Stimulated activated naive CD8-positive, alpha-beta T cell treated with anti-CD3 and anti-CD28 coated beads, Interleukin-15, amount 100 ng/mL, for 72 hours (primary cell): ENCODE results near the gene INSRR.

Experiments
- ATAC-seq: fragments of 150-1000 bp; cut with Tn5 transposase; 2 replicates; pipeline ENCODE4 v1.10.0; 2021; ENCODE audit warnings: mild to moderate bottlenecking, moderate library complexity
- DNase-seq, 2 donors: peaks; one replicate each; pipeline ENCODE4 v3.0.0; 2021 to 2022
- H3K27ac Mint-ChIP-seq, 2 donors: one replicate each; pipeline ENCODE4 v1.8.0; 2022; ENCODE audit warnings: mild to moderate bottlenecking in 2 of 2, mixed read lengths in 2 of 2, moderate library complexity in 2 of 2
- H3K27me3 Mint-ChIP-seq: one replicate; pipeline ENCODE4 v1.8.0; 2022; ENCODE audit warnings: mixed read lengths
- H3K4me1 Mint-ChIP-seq: one replicate; pipeline ENCODE4 v1.8.0; 2022; ENCODE audit warnings: mild to moderate bottlenecking, mixed read lengths
- H3K4me3 Mint-ChIP-seq, 2 donors: one replicate each; pipeline ENCODE4 v1.8.0; 2022; ENCODE audit warnings: mild to moderate bottlenecking in 2 of 2, mixed read lengths in 2 of 2, moderate library complexity in 1 of 2
- H3K9me3 Mint-ChIP-seq, 2 donors: one replicate each; pipeline ENCODE4 v1.8.0; 2022; ENCODE audit warnings: mixed read lengths in 2 of 2

Gene INSRR

GRCh38 chr1:156866249-156866909 lies 7.5 kb upstream of the INSRR start:
- H3K27ac Mint-ChIP-seq: peak overlapping the region in 1 of 2 donors; percentile 66
- peak overlapping the region; percentile 6 to 69 for H3K4me3 Mint-ChIP-seq
- peaks cover 65% of the 10 kb centered on the region for H3K27me3 Mint-ChIP-seq
- ATAC-seq (peak; percentile 55), DNase-seq (peak in 1 of 2 donors; percentile 24)
- H3K4me1 Mint-ChIP-seq: peaks cover 80% of the 10 kb centered on the region
- no peaks in the 10 kb centered on the region for H3K9me3 Mint-ChIP-seq

- peak overlapping the region in 1 of 2 donors; percentile 66 for H3K27ac Mint-ChIP-seq
- peaks cover 67% of the 10 kb centered on the region for H3K27me3 Mint-ChIP-seq
- H3K4me1 Mint-ChIP-seq: peaks cover 84% of the 10 kb centered on the region
- H3K9me3 Mint-ChIP-seq: no peaks in the 10 kb centered on the region
- ATAC-seq: peak; percentile 18
- H3K4me3 Mint-ChIP-seq: peak overlapping the region; percentile 6 to 69
- DNase-seq: no peak
These were observed 6.9 kb upstream of the INSRR start for GRCh38 chr1:156865865-156866248.

GRCh38 chr1:156865258-156865657 lies 6.3 kb upstream of the INSRR start:
- Mint-ChIP-seq H3K9me3 (no peaks in the 10 kb centered on the region), H3K27me3 (peaks cover 70% of the 10 kb centered on the region), H3K27ac (peak overlapping the region; percentile 28 to 66), H3K4me3 (peak overlapping the region in 1 of 2 donors; percentile 69), H3K4me1 (peaks cover 84% of the 10 kb centered on the region)
- DNase-seq (no peak), ATAC-seq (no peak)

- DNase-seq: no peak
- Mint-ChIP-seq H3K4me3 (no peak overlapping the region), H3K4me1 (peaks cover 84% of the 10 kb centered on the region), H3K9me3 (no peaks in the 10 kb centered on the region), H3K27me3 (peaks cover 70% of the 10 kb centered on the region), H3K27ac (no peak overlapping the region)
- ATAC-seq: no peak
These were observed 5.9 kb upstream of the INSRR start for GRCh38 chr1:156864796-156865195.

- DNase-seq: no peak
- Mint-ChIP-seq H3K27ac (peak overlapping the region in 1 of 2 donors; percentile 62), H3K9me3 (no peaks in the 10 kb centered on the region), H3K27me3 (peaks cover 71% of the 10 kb centered on the region), H3K4me1 (peaks cover 89% of the 10 kb centered on the region), H3K4me3 (peak overlapping the region; percentile 23 to 60)
- ATAC-seq: no peak
These were observed 4.7 kb upstream of the INSRR start for GRCh38 chr1:156863631-156864030.

GRCh38 chr1:156862997-156863599 lies 4.2 kb upstream of the INSRR start:
- Mint-ChIP-seq H3K27me3 (peaks cover 73% of the 10 kb centered on the region), H3K9me3 (no peaks in the 10 kb centered on the region), H3K4me1 (peaks cover 91% of the 10 kb centered on the region), H3K4me3 (peak overlapping the region; percentile 23 to 60), H3K27ac (peak overlapping the region in 1 of 2 donors; percentile 62)
- DNase-seq (no peak), ATAC-seq (no peak)

- ATAC-seq: no peak
- no peak for DNase-seq
- H3K9me3 Mint-ChIP-seq: no peaks in the 10 kb centered on the region
- H3K4me3 Mint-ChIP-seq: peak overlapping the region in 1 of 2 donors; percentile 43
- no peak overlapping the region for H3K27ac Mint-ChIP-seq
- H3K27me3 Mint-ChIP-seq: peaks cover 74% of the 10 kb centered on the region
- H3K4me1 Mint-ChIP-seq: peaks cover 86% of the 10 kb centered on the region
These were observed 3.7 kb upstream of the INSRR start for GRCh38 chr1:156862584-156862983.

- DNase-seq (peak; percentile 50 to 60), ATAC-seq (peak; percentile 76)
- peaks cover 85% of the 10 kb centered on the region for H3K27me3 Mint-ChIP-seq
- peaks cover 69% of the 10 kb centered on the region for H3K4me1 Mint-ChIP-seq
- peak within 1 kb of the TSS; percentile 75 to 83 for H3K4me3 Mint-ChIP-seq
- H3K27ac Mint-ChIP-seq: peak within 1 kb of the TSS in 1 of 2 donors; percentile 21
- H3K9me3 Mint-ChIP-seq: no peaks in the 10 kb centered on the region
These were observed 1.9 kb upstream of the INSRR start, which contains the start of gene NTRK1 for GRCh38 chr1:156860628-156861423. Gene NTRK1, plus strand, starts transcription at chr1:156860865. Its CDS starts 70 bp downstream, at chr1:156860935.

- peak overlapping the region; percentile 75 to 83 for H3K4me3 Mint-ChIP-seq
- peaks cover 81% of the 10 kb centered on the region for H3K27me3 Mint-ChIP-seq
- H3K9me3 Mint-ChIP-seq: no peaks in the 10 kb centered on the region
- peaks cover 62% of the 10 kb centered on the region for H3K4me1 Mint-ChIP-seq
- peak; percentile 64 to 68 for DNase-seq
- H3K27ac Mint-ChIP-seq: no peak overlapping the region
- peak; percentile 68 for ATAC-seq
These were observed 1.3 kb upstream of the INSRR start for GRCh38 chr1:156860113-156860627.

- ATAC-seq (peak; percentile 29), DNase-seq (no peak)
- Mint-ChIP-seq H3K27ac (peak overlapping the region in 1 of 2 donors; percentile 21), H3K27me3 (peaks cover 75% of the 10 kb centered on the region), H3K4me3 (peak overlapping the region; percentile 75 to 83), H3K4me1 (peaks cover 57% of the 10 kb centered on the region), H3K9me3 (no peaks in the 10 kb centered on the region)
These were observed 701 bp upstream of the INSRR start for GRCh38 chr1:156859523-156860112.

- ATAC-seq (no peak), DNase-seq (no peak)
- H3K27me3 Mint-ChIP-seq: peaks cover 65% of the 10 kb centered on the region
- H3K9me3 Mint-ChIP-seq: no peaks in the 10 kb centered on the region
- H3K27ac Mint-ChIP-seq: peak overlapping the region in 1 of 2 donors; percentile 13
- H3K4me3 Mint-ChIP-seq: peak overlapping the region; percentile 29 to 35
- H3K4me1 Mint-ChIP-seq: peaks cover 46% of the 10 kb centered on the region
These were observed 361 bp downstream of the INSRR start for GRCh38 chr1:156858555-156858956.

- ATAC-seq (no peak), DNase-seq (no peak)
- Mint-ChIP-seq H3K27ac (no peak overlapping the region), H3K4me1 (peaks cover 36% of the 10 kb centered on the region), H3K4me3 (no peak overlapping the region), H3K27me3 (peaks cover 55% of the 10 kb centered on the region), H3K9me3 (no peaks in the 10 kb centered on the region)
These were observed 1.4 kb downstream of the INSRR start for GRCh38 chr1:156857532-156857931.

GRCh38 chr1:156856282-156856785 lies 2.6 kb downstream of the INSRR start:
- peaks cover 24% of the 10 kb centered on the region for H3K4me1 Mint-ChIP-seq
- H3K27ac Mint-ChIP-seq: no peak overlapping the region
- H3K27me3 Mint-ChIP-seq: peaks cover 43% of the 10 kb centered on the region
- H3K4me3 Mint-ChIP-seq: no peak overlapping the region
- DNase-seq (no peak), ATAC-seq (no peak)
- no peaks in the 10 kb centered on the region for H3K9me3 Mint-ChIP-seq

GRCh38 chr1:156854634-156855033 lies 4.3 kb downstream of the INSRR start:
- Mint-ChIP-seq H3K4me3 (no peak overlapping the region), H3K27me3 (peaks cover 31% of the 10 kb centered on the region)

GRCh38 chr1:156853761-156854160 lies 5.2 kb downstream of the INSRR start:
- Mint-ChIP-seq H3K27me3 (peaks cover 24% of the 10 kb centered on the region), H3K9me3 (no peaks in the 10 kb centered on the region), H3K4me3 (no peak overlapping the region), H3K4me1 (peaks cover 16% of the 10 kb centered on the region), H3K27ac (peak overlapping the region in 1 of 2 donors; percentile 57)
- DNase-seq (no peak), ATAC-seq (no peak)

More at GRCh38 chr1:156854634-156855033, 4.3 kb downstream of the INSRR start:
- Mint-ChIP-seq H3K4me1 (peaks cover 14% of the 10 kb centered on the region), H3K27ac (no peak overlapping the region), H3K9me3 (no peaks in the 10 kb centered on the region)
- DNase-seq (no peak), ATAC-seq (no peak)
